AG08396 (cell line): ENCODE data around the gene PRDM2.

ENCODE experiments used
- DNase-seq: peaks from one replicate; pipeline ENCODE4 v3.0.0; 2012; ENCODE audit warnings: low spot score, mixed read lengths

PRDM2 gene

GRCh38 chr1:13764588-13765332 is 64.8 kb downstream of the PRDM2 start:
- DNase-seq, result no peak

GRCh38 chr1:13766592-13767564 is 66.9 kb downstream of the PRDM2 start:
- peak; percentile 68 for DNase-seq

- no peak for DNase-seq
These were observed 69.2 kb downstream of the PRDM2 start for GRCh38 chr1:13769212-13769611.

GRCh38 chr1:13769830-13770229 is 69.8 kb downstream of the PRDM2 start:
- no peak for DNase-seq

GRCh38 chr1:13770743-13771142 is 70.8 kb downstream of the PRDM2 start:
- DNase-seq, result no peak

- no peak for DNase-seq
These were observed 71.8 kb downstream of the PRDM2 start for GRCh38 chr1:13771745-13772144.

- DNase-seq, result no peak
These were observed 72.3 kb downstream of the PRDM2 start for GRCh38 chr1:13772271-13772670.

- DNase-seq, result no peak
These were observed 74.1 kb downstream of the PRDM2 start for GRCh38 chr1:13774121-13774520.

GRCh38 chr1:13775459-13775858 is 75.5 kb downstream of the PRDM2 start:
- DNase-seq, result no peak

GRCh38 chr1:13775916-13776315 is 75.9 kb downstream of the PRDM2 start:
- no peak for DNase-seq

GRCh38 chr1:13778431-13778830 is 78.4 kb downstream of the PRDM2 start:
- DNase-seq, result no peak

- peak; percentile 39 for DNase-seq
These were observed 79.9 kb downstream of the PRDM2 start for GRCh38 chr1:13779930-13780329.

- DNase-seq, result no peak
These were observed 80.8 kb downstream of the PRDM2 start for GRCh38 chr1:13780780-13781179.

GRCh38 chr1:13781228-13781627 is 81.2 kb downstream of the PRDM2 start:
- no peak for DNase-seq

- DNase-seq, result peak; percentile 44
These were observed 82.1 kb downstream of the PRDM2 start for GRCh38 chr1:13781907-13782633.

- DNase-seq, result no peak
These were observed 82.8 kb downstream of the PRDM2 start for GRCh38 chr1:13782634-13783360.

- no peak for DNase-seq
These were observed 83.6 kb downstream of the PRDM2 start for GRCh38 chr1:13783551-13783950.

GRCh38 chr1:13784971-13785370 is 85.0 kb downstream of the PRDM2 start:
- DNase-seq, result no peak

- no peak for DNase-seq
These were observed 86.6 kb downstream of the PRDM2 start for GRCh38 chr1:13786541-13786940.

GRCh38 chr1:13788795-13789194 is 88.8 kb downstream of the PRDM2 start:
- DNase-seq, result no peak

GRCh38 chr1:13790290-13791030 is 90.5 kb downstream of the PRDM2 start:
- DNase-seq, result no peak
